Osteoblast (primary cell): ENCODE measurements around the gene EXOG. TPM values are rescaled to one million over a fixed set of nuclear protein-coding genes. Genes with fewer than 3 reads are reported as not detected.

Experiments
- DNase-seq: peaks from one replicate; pipeline ENCODE4 v3.0.0; 2011; ENCODE audit warnings: low spot score, mixed read lengths; ENCODE audit not compliant: insufficient read length; ENCODE audit errors: missing footprints
- H2AFZ ChIP-seq: 2 replicates; pipeline ENCODE4 v1.6.0; 2011; ENCODE audit warnings: mild to moderate bottlenecking, low read length
- H3K27ac ChIP-seq: 2 replicates; pipeline ENCODE4 v1.5.1; 2011; ENCODE audit warnings: mild to moderate bottlenecking, low read depth, low read length, moderate library complexity
- H3K27me3 ChIP-seq: 2 replicates; pipeline ENCODE4 v1.6.0; 2012; ENCODE audit warnings: mild to moderate bottlenecking, control low read depth, inconsistent platforms, low read length, moderate library complexity; ENCODE audit not compliant: insufficient read depth
- H3K36me3 ChIP-seq: 2 replicates; pipeline ENCODE4 v1.5.1; 2011; ENCODE audit warnings: mild to moderate bottlenecking, low read length, control low read depth, moderate library complexity; ENCODE audit not compliant: insufficient read depth
- H3K4me1 ChIP-seq: 2 replicates; pipeline ENCODE4 v1.5.1; 2011; ENCODE audit warnings: mild to moderate bottlenecking, low read length, control low read depth, moderate library complexity; ENCODE audit not compliant: insufficient read depth
- H3K4me2 ChIP-seq: 2 replicates; pipeline ENCODE4 v1.6.0; 2011; ENCODE audit warnings: mild to moderate bottlenecking, low read length; ENCODE audit not compliant: insufficient read depth
- H3K4me3 ChIP-seq: fragments of 200-600 bp; sonication (generic); 3 replicates; pipeline ENCODE4 v1.5.1; 2012; ENCODE audit warnings: mild to moderate bottlenecking, low read length, inconsistent platforms; ENCODE audit not compliant: insufficient read depth
- H3K79me2 ChIP-seq: 2 replicates; pipeline ENCODE4 v1.6.0; 2012; ENCODE audit warnings: mild to moderate bottlenecking, low read length, control low read depth, inconsistent platforms; ENCODE audit not compliant: insufficient read depth
- H3K9me3 ChIP-seq: 2 replicates; pipeline ENCODE4 v1.5.1; 2011; ENCODE audit warnings: low read depth, low read length, control low read depth
- H4K20me1 ChIP-seq: 2 replicates; pipeline ENCODE4 v1.6.0; 2012; ENCODE audit warnings: mild to moderate bottlenecking, low read length, control low read depth; ENCODE audit not compliant: insufficient read depth
- total RNA-seq: library from RNA; depleted of rRNA; stranded (reverse); fragments of >200 nt; gene quantifications from 2 replicates; pipeline ENCODE4 v1.2.3, GENCODE V29; 2012
- TF ChIP-seq, protein P1 (sequence below): IDR thresholded peaks from 2 replicates; pipeline ENCODE4 v1.5.1; 2011; ENCODE audit warnings: mild to moderate bottlenecking, low read depth, low read length, moderate library complexity; ENCODE audit errors: extremely low read depth

The EXOG gene
- total RNA-seq, 1 donor = 14.5 TPM

- no peak overlapping the region for H3K4me3 ChIP-seq
- no peak overlapping the region for H2AFZ ChIP-seq
- H4K20me1 ChIP-seq = no peaks in the 10 kb centered on the region
- no peaks in the 10 kb centered on the region for H3K79me2 ChIP-seq
- no peaks in the 10 kb centered on the region for H3K4me1 ChIP-seq
- H3K27me3 ChIP-seq = no peaks in the 10 kb centered on the region
- H3K9me3 ChIP-seq = no peaks in the 10 kb centered on the region
- TF ChIP-seq, protein P1, sequence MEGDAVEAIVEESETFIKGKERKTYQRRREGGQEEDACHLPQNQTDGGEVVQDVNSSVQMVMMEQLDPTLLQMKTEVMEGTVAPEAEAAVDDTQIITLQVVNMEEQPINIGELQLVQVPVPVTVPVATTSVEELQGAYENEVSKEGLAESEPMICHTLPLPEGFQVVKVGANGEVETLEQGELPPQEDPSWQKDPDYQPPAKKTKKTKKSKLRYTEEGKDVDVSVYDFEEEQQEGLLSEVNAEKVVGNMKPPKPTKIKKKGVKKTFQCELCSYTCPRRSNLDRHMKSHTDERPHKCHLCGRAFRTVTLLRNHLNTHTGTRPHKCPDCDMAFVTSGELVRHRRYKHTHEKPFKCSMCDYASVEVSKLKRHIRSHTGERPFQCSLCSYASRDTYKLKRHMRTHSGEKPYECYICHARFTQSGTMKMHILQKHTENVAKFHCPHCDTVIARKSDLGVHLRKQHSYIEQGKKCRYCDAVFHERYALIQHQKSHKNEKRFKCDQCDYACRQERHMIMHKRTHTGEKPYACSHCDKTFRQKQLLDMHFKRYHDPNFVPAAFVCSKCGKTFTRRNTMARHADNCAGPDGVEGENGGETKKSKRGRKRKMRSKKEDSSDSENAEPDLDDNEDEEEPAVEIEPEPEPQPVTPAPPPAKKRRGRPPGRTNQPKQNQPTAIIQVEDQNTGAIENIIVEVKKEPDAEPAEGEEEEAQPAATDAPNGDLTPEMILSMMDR = no peak
- H3K4me2 ChIP-seq = no peak overlapping the region
- peak; percentile 60 for DNase-seq
- no peaks in the 10 kb centered on the region for H3K36me3 ChIP-seq
- H3K27ac ChIP-seq = no peak overlapping the region
Measured at GRCh38 chr3:38490281-38491030, 5.7 kb upstream of the EXOG start.

DNA sequence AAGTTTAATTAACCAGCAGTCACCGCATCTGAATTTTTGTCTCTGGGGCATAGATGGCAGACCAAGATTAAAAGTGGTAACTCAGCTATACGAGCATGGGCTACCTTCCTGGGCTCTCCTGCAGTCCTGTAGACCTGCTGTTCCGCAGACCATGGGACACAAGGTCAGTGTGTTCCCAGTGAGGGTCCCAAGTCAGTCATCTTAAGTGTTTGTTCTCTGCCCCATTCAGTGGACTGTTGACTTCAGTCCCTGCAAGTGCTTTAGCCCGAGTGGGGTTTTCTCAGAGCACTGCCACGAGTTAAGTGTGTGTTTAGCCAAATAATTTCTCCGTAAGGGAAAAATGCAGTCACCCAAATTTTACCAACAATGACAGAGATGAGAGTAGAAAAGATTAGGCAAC is 4.9 kb upstream of the EXOG start:
- no peaks in the 10 kb centered on the region for H3K79me2 ChIP-seq
- no peaks in the 10 kb centered on the region for H3K9me3 ChIP-seq
- no peak for DNase-seq
- H3K27me3 ChIP-seq = no peaks in the 10 kb centered on the region
- no peaks in the 10 kb centered on the region for H4K20me1 ChIP-seq
- no peak overlapping the region for H3K4me2 ChIP-seq
- no peaks in the 10 kb centered on the region for H3K36me3 ChIP-seq
- no peak overlapping the region for H3K4me3 ChIP-seq
- no peak overlapping the region for H2AFZ ChIP-seq
- no peak overlapping the region for H3K27ac ChIP-seq
- TF ChIP-seq, protein P1 = no peak
- peaks cover 5% of the 10 kb centered on the region for H3K4me1 ChIP-seq

DNA sequence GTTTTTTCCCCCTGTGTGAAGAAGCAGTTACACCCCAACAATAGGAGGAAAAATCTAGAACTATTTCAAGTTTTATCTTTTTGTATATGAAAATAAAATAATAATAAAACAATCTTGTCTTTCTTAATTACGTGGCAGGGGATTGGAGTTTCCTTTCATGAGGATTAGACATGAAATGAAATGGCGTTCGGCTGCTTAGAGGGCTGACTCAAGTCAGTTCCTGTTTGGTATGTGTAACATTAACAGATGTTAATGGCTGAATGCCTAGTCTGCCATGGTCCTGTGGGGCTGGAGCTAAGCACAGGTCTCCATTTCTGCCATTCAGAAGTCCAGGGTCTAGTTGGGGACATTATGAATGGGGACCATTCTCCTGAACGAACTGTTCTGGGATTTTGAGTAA is 3.1 kb upstream of the EXOG start:
- DNase-seq = peak; percentile 84
- H4K20me1 ChIP-seq = peaks cover 6% of the 10 kb centered on the region
- no peaks in the 10 kb centered on the region for H3K9me3 ChIP-seq
- H3K79me2 ChIP-seq = peaks cover 3% of the 10 kb centered on the region
- peaks cover 5% of the 10 kb centered on the region for H3K36me3 ChIP-seq
- H3K4me1 ChIP-seq = peaks cover 15% of the 10 kb centered on the region
- no peak overlapping the region for H3K4me3 ChIP-seq
- peak overlapping the region; percentile 52 for H2AFZ ChIP-seq
- H3K27ac ChIP-seq = no peak overlapping the region
- TF ChIP-seq, protein P1 = no peak
- no peaks in the 10 kb centered on the region for H3K27me3 ChIP-seq
- peak overlapping the region; percentile 48 for H3K4me2 ChIP-seq

DNA sequence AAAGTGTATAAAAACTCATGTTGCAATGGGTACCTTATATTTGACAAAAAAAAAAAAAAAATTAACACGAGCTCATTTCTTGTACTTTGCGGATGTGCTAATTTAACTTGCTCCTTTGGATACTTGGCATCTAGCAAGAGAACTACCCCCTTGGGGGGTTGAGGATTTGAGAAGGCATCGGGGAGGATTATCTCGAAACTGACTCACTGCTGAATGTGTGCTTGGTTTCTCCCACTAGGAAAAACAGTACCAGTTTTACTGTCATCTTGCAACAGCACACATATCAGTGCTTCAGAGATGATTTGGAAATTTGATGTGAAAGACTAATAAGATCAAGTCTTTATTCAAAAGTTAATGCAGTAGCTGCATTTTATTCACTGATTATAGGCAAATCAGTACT is 891 bp downstream of the EXOG start:
- H3K36me3 ChIP-seq = peaks cover 19% of the 10 kb centered on the region
- H2AFZ ChIP-seq = peak overlapping the region; percentile 99
- no peaks in the 10 kb centered on the region for H3K27me3 ChIP-seq
- H3K4me1 ChIP-seq = peaks cover 15% of the 10 kb centered on the region
- peak overlapping the region; percentile 88 for H3K4me2 ChIP-seq
- H3K79me2 ChIP-seq = peaks cover 15% of the 10 kb centered on the region
- DNase-seq = peak; percentile 73
- peak overlapping the region; percentile 71 for H3K27ac ChIP-seq
- H3K4me3 ChIP-seq = peak overlapping the region; percentile 91
- TF ChIP-seq, protein P1 = no peak
- H3K9me3 ChIP-seq = no peaks in the 10 kb centered on the region
- H4K20me1 ChIP-seq = peaks cover 7% of the 10 kb centered on the region
